ENCODE measurements around the gene TMEM258. TPM values are rescaled to one million over a fixed set of nuclear protein-coding genes. Genes with fewer than 3 reads are reported as not detected.
A peak's percentile ranks its signal among the peaks of the same experiment; 100 is the strongest.

The TMEM258 gene
- polyA plus RNA-seq, 4 donors: 116 to 211 (median 189) TPM

GRCh38 chr11:61829806-61830205 lies 37.4 kb upstream of the TMEM258 start:
- DNase-seq (no peak), FAIRE-seq (no peak)
- WGBS, 3 donors: 53 to 74% (median 73%) methylated on average over 4 of the region's 4 CpGs
- H3K36me3 ChIP-seq (ENCODE audit: control insufficient read depth in 3 of 3, insufficient read depth in 2 of 3, low read depth in 1 of 3, low read length in 3 of 3): peaks cover 0 to 6% (median 0%) of the 10 kb centered on the region in 3 donors
- H3K4me1 ChIP-seq (ENCODE audit: control insufficient read depth in 3 of 3, insufficient read depth in 2 of 3, low read depth in 1 of 3, low read length in 2 of 3): peaks cover 6 to 16% (median 15%) of the 10 kb centered on the region in 3 donors
- H3K4me3 ChIP-seq (ENCODE audit: low read depth in 1 of 3, low read length in 3 of 3): peak overlapping the region in 1 of 3 donors; percentile 51
- peak overlapping the region in 1 of 3 donors; percentile 89 for H3K27ac ChIP-seq (ENCODE audit: low read depth in 1 of 3, low read length in 2 of 3)
- H3K9me3 ChIP-seq (ENCODE audit: control insufficient read depth in 2 of 2, insufficient read depth in 1 of 2, low read depth in 1 of 2, low read length in 1 of 2): no peaks in the 10 kb centered on the region
- peaks cover 0 to 71% (median 0%) of the 10 kb centered on the region in 3 donors for H3K27me3 ChIP-seq (ENCODE audit: control insufficient read depth in 3 of 3, insufficient read depth in 3 of 3, low read length in 3 of 3)

- Histone ChIP-seq H3K27me3 (ENCODE audit: control insufficient read depth in 3 of 3, insufficient read depth in 3 of 3, low read length in 3 of 3) (peaks cover 0 to 74% (median 0%) of the 10 kb centered on the region in 3 donors), H3K9me3 (ENCODE audit: control insufficient read depth in 2 of 2, insufficient read depth in 1 of 2, low read depth in 1 of 2, low read length in 1 of 2) (no peaks in the 10 kb centered on the region), H3K4me1 (ENCODE audit: control insufficient read depth in 3 of 3, insufficient read depth in 2 of 3, low read depth in 1 of 3, low read length in 2 of 3) (peaks cover 0 to 12% (median 8%) of the 10 kb centered on the region in 3 donors), H3K27ac (ENCODE audit: low read depth in 1 of 3, low read length in 2 of 3) (peak overlapping the region; percentile 45 to 89 (median 66)), H3K36me3 (ENCODE audit: control insufficient read depth in 3 of 3, insufficient read depth in 2 of 3, low read depth in 1 of 3, low read length in 3 of 3) (peaks cover 0 to 6% (median 0%) of the 10 kb centered on the region in 3 donors), H3K4me3 (ENCODE audit: low read depth in 1 of 3, low read length in 3 of 3) (peak overlapping the region; percentile 40 to 51 (median 44))
- FAIRE-seq: no peak
- DNase-seq: peak; percentile 34 to 36
- 1 to 2% (median 1%) methylated on average over 43 to 55 of the region's 55 CpGs for WGBS, 3 donors
Measured at GRCh38 chr11:61828629-61829407, 36.4 kb upstream of the TMEM258 start.

- Histone ChIP-seq H3K36me3 (ENCODE audit: control insufficient read depth in 3 of 3, insufficient read depth in 2 of 3, low read depth in 1 of 3, low read length in 3 of 3) (peaks cover 0 to 4% (median 0%) of the 10 kb centered on the region in 3 donors), H3K4me1 (ENCODE audit: control insufficient read depth in 3 of 3, insufficient read depth in 2 of 3, low read depth in 1 of 3, low read length in 2 of 3) (peaks cover 0 to 12% (median 8%) of the 10 kb centered on the region in 3 donors), H3K27ac (ENCODE audit: low read depth in 1 of 3, low read length in 2 of 3) (peak overlapping the region; percentile 61 to 89 (median 66)), H3K27me3 (ENCODE audit: control insufficient read depth in 3 of 3, insufficient read depth in 3 of 3, low read length in 3 of 3) (peaks cover 0 to 71% (median 0%) of the 10 kb centered on the region in 3 donors), H3K9me3 (ENCODE audit: control insufficient read depth in 2 of 2, insufficient read depth in 1 of 2, low read depth in 1 of 2, low read length in 1 of 2) (no peaks in the 10 kb centered on the region), H3K4me3 (ENCODE audit: low read depth in 1 of 3, low read length in 3 of 3) (peak overlapping the region; percentile 40 to 51 (median 44))
- FAIRE-seq (no peak), DNase-seq (no peak)
- 0 to 2% (median 0%) methylated on average over 9 to 16 of the region's 16 CpGs for WGBS, 3 donors
Measured at GRCh38 chr11:61828379-61828628, 35.9 kb upstream of the TMEM258 start.

GRCh38 chr11:61827571-61828378 lies 35.4 kb upstream of the TMEM258 start, which contains the start of gene FADS2:
Gene FADS2, plus strand, starts transcription at chr11:61828300. Its CDS starts 91 bp downstream, at chr11:61828391.
- DNase-seq: peak; percentile 75 to 86
- peaks cover 0 to 67% (median 0%) of the 10 kb centered on the region in 3 donors for H3K27me3 ChIP-seq (ENCODE audit: control insufficient read depth in 3 of 3, insufficient read depth in 3 of 3, low read length in 3 of 3)
- no peak for FAIRE-seq
- WGBS, 3 donors: 0 to 1% (median 0%) methylated on average over 40 to 83 of the region's 83 CpGs
- no peaks in the 10 kb centered on the region for H3K9me3 ChIP-seq (ENCODE audit: control insufficient read depth in 2 of 2, insufficient read depth in 1 of 2, low read depth in 1 of 2, low read length in 1 of 2)
- H3K4me1 ChIP-seq (ENCODE audit: control insufficient read depth in 3 of 3, insufficient read depth in 2 of 3, low read depth in 1 of 3, low read length in 2 of 3): peaks cover 0 to 12% (median 8%) of the 10 kb centered on the region in 3 donors
- H3K4me3 ChIP-seq (ENCODE audit: low read depth in 1 of 3, low read length in 3 of 3): peak within 1 kb of the TSS; percentile 40 to 51 (median 44)
- H3K36me3 ChIP-seq (ENCODE audit: control insufficient read depth in 3 of 3, insufficient read depth in 2 of 3, low read depth in 1 of 3, low read length in 3 of 3): peaks cover 0 to 4% (median 0%) of the 10 kb centered on the region in 3 donors
- H3K27ac ChIP-seq (ENCODE audit: low read depth in 1 of 3, low read length in 2 of 3): peak within 1 kb of the TSS; percentile 66 to 89 (median 72)

GRCh38 chr11:61826930-61827570 lies 34.7 kb upstream of the TMEM258 start:
- 21 to 43% (median 33%) methylated on average over 22 to 23 of the region's 23 CpGs for WGBS, 3 donors
- H3K9me3 ChIP-seq (ENCODE audit: control insufficient read depth in 2 of 2, insufficient read depth in 1 of 2, low read depth in 1 of 2, low read length in 1 of 2): no peaks in the 10 kb centered on the region
- peaks cover 0 to 62% (median 0%) of the 10 kb centered on the region in 3 donors for H3K27me3 ChIP-seq (ENCODE audit: control insufficient read depth in 3 of 3, insufficient read depth in 3 of 3, low read length in 3 of 3)
- DNase-seq (no peak), FAIRE-seq (no peak)
- H3K36me3 ChIP-seq (ENCODE audit: control insufficient read depth in 3 of 3, insufficient read depth in 2 of 3, low read depth in 1 of 3, low read length in 3 of 3): peaks cover 0 to 4% (median 0%) of the 10 kb centered on the region in 3 donors
- peak overlapping the region; percentile 66 to 89 (median 72) for H3K27ac ChIP-seq (ENCODE audit: low read depth in 1 of 3, low read length in 2 of 3)
- H3K4me1 ChIP-seq (ENCODE audit: control insufficient read depth in 3 of 3, insufficient read depth in 2 of 3, low read depth in 1 of 3, low read length in 2 of 3): peaks cover 0 to 12% (median 8%) of the 10 kb centered on the region in 3 donors
- H3K4me3 ChIP-seq (ENCODE audit: low read depth in 1 of 3, low read length in 3 of 3): peak overlapping the region; percentile 40 to 51 (median 44)

- FAIRE-seq: no peak
- 35 to 71% (median 56%) methylated on average over 2 of the region's 2 CpGs for WGBS, 3 donors
- no peak overlapping the region for H3K4me3 ChIP-seq (ENCODE audit: low read depth in 1 of 3, low read length in 3 of 3)
- peaks cover 0 to 35% (median 0%) of the 10 kb centered on the region in 3 donors for H3K27me3 ChIP-seq (ENCODE audit: control insufficient read depth in 3 of 3, insufficient read depth in 3 of 3, low read length in 3 of 3)
- peaks cover 0 to 16% (median 2%) of the 10 kb centered on the region in 3 donors for H3K4me1 ChIP-seq (ENCODE audit: control insufficient read depth in 3 of 3, insufficient read depth in 2 of 3, low read depth in 1 of 3, low read length in 2 of 3)
- H3K9me3 ChIP-seq (ENCODE audit: control insufficient read depth in 2 of 2, insufficient read depth in 1 of 2, low read depth in 1 of 2, low read length in 1 of 2): no peaks in the 10 kb centered on the region
- H3K27ac ChIP-seq (ENCODE audit: low read depth in 1 of 3, low read length in 2 of 3): peak overlapping the region in 1 of 3 donors; percentile 69
- peak in 1 of 2 donors; percentile 90 for DNase-seq
- no peaks in the 10 kb centered on the region for H3K36me3 ChIP-seq (ENCODE audit: control insufficient read depth in 3 of 3, insufficient read depth in 2 of 3, low read depth in 1 of 3, low read length in 3 of 3)
Measured at GRCh38 chr11:61820174-61820573, 27.8 kb upstream of the TMEM258 start.

- peaks cover 0 to 43% (median 0%) of the 10 kb centered on the region in 3 donors for H3K27me3 ChIP-seq (ENCODE audit: control insufficient read depth in 3 of 3, insufficient read depth in 3 of 3, low read length in 3 of 3)
- peaks cover 0 to 2% of the 10 kb centered on the region in 2 donors for H3K9me3 ChIP-seq (ENCODE audit: control insufficient read depth in 2 of 2, insufficient read depth in 1 of 2, low read depth in 1 of 2, low read length in 1 of 2)
- peak overlapping the region in 1 of 3 donors; percentile 31 for H3K4me3 ChIP-seq (ENCODE audit: low read depth in 1 of 3, low read length in 3 of 3)
- H3K4me1 ChIP-seq (ENCODE audit: control insufficient read depth in 3 of 3, insufficient read depth in 2 of 3, low read depth in 1 of 3, low read length in 2 of 3): peaks cover 0 to 27% (median 6%) of the 10 kb centered on the region in 3 donors
- DNase-seq (no peak), FAIRE-seq (no peak)
- peak overlapping the region in 2 of 3 donors; percentile 50 to 99 for H3K27ac ChIP-seq (ENCODE audit: low read depth in 1 of 3, low read length in 2 of 3)
- 80 to 82% (median 81%) methylated on average over 6 of the region's 6 CpGs for WGBS, 3 donors
- peaks cover 0 to under 1% (median 0%) of the 10 kb centered on the region in 3 donors for H3K36me3 ChIP-seq (ENCODE audit: control insufficient read depth in 3 of 3, insufficient read depth in 2 of 3, low read depth in 1 of 3, low read length in 3 of 3)
Measured at GRCh38 chr11:61817471-61818202, 25.2 kb upstream of the TMEM258 start.

All from small intestine (tissue), 7 donors.